ENCODE results near the gene TRIP12. TPM values are rescaled to one million over a fixed set of nuclear protein-coding genes. Genes with fewer than 3 reads are reported as not detected.
A peak's percentile ranks its signal among the peaks of the same experiment; 100 is the strongest.

TRIP12 gene
- total RNA-seq, 6 experiments from 2014 or later = 249 to 296 (median 265) TPM

DNA sequence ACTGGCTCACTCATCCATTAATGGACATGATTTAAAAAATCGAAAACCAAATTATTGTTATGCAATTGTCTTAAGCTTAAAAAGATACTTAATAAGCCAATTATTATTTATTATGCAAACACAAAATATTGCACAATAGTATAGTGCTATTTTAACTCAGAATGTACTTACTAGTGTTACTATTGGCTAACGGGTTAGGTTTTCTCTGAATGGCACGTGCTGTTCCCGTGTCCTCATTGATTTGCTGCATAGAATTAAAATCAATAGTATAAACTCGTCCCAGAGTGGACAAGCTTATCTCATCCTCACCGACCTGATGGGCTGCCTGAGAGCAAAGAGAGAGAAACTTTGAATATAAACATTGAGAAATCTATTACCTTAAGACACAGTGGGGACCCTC, 116.2 kb downstream of the TRIP12 start:
- no peak overlapping the region for H3K27ac Mint-ChIP-seq
- H3K27me3 Mint-ChIP-seq (ENCODE audit: insufficient read depth) = no peaks in the 10 kb centered on the region; the same call in 1 of the 2 replicates
- H3K4me1 Mint-ChIP-seq (ENCODE audit: low read depth) = peaks cover 7% of the 10 kb centered on the region; the same call in 1 of the 2 replicates
- TF ChIP-seq, protein P1, sequence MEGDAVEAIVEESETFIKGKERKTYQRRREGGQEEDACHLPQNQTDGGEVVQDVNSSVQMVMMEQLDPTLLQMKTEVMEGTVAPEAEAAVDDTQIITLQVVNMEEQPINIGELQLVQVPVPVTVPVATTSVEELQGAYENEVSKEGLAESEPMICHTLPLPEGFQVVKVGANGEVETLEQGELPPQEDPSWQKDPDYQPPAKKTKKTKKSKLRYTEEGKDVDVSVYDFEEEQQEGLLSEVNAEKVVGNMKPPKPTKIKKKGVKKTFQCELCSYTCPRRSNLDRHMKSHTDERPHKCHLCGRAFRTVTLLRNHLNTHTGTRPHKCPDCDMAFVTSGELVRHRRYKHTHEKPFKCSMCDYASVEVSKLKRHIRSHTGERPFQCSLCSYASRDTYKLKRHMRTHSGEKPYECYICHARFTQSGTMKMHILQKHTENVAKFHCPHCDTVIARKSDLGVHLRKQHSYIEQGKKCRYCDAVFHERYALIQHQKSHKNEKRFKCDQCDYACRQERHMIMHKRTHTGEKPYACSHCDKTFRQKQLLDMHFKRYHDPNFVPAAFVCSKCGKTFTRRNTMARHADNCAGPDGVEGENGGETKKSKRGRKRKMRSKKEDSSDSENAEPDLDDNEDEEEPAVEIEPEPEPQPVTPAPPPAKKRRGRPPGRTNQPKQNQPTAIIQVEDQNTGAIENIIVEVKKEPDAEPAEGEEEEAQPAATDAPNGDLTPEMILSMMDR (IDR thresholded peaks at IDR 0.05) = no peak
- H3K4me3 Mint-ChIP-seq = no peak overlapping the region
- peaks cover 24% of the 10 kb centered on the region for H3K36me3 Mint-ChIP-seq (ENCODE audit: low read depth)
- DNase-seq = no peak
- no peaks in the 10 kb centered on the region for H3K9me3 Mint-ChIP-seq

DNA sequence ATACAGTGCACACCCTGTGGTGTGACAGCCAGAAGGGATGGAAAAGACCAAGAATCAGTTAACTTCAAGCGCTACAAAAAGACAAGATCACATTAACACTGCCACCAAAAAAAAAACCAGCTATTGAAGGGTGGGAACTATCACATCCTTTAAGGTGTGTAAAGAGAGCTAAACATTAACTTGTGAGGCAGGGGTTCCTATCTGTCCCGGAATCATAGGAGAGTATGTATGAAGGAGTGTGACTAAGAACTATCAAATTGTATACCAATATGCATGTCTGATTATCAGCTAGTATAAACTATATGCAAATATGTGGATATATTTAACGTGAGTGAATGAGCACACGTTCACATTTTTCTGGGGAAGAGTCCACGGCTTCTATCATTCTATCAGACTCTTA, 119.0 kb downstream of the TRIP12 start:
- no peak overlapping the region for H3K4me3 Mint-ChIP-seq
- TF ChIP-seq, protein P1 (IDR thresholded peaks at IDR 0.05) = no peak
- no peak for DNase-seq
- H3K9me3 Mint-ChIP-seq = no peaks in the 10 kb centered on the region
- no peaks in the 10 kb centered on the region; the same call in 1 of the 2 replicates for H3K27me3 Mint-ChIP-seq (ENCODE audit: insufficient read depth)
- peaks cover 17% of the 10 kb centered on the region for H3K4me1 Mint-ChIP-seq (ENCODE audit: low read depth)
- peaks cover 27% of the 10 kb centered on the region for H3K36me3 Mint-ChIP-seq (ENCODE audit: low read depth)
- H3K27ac Mint-ChIP-seq = no peak overlapping the region

DNA sequence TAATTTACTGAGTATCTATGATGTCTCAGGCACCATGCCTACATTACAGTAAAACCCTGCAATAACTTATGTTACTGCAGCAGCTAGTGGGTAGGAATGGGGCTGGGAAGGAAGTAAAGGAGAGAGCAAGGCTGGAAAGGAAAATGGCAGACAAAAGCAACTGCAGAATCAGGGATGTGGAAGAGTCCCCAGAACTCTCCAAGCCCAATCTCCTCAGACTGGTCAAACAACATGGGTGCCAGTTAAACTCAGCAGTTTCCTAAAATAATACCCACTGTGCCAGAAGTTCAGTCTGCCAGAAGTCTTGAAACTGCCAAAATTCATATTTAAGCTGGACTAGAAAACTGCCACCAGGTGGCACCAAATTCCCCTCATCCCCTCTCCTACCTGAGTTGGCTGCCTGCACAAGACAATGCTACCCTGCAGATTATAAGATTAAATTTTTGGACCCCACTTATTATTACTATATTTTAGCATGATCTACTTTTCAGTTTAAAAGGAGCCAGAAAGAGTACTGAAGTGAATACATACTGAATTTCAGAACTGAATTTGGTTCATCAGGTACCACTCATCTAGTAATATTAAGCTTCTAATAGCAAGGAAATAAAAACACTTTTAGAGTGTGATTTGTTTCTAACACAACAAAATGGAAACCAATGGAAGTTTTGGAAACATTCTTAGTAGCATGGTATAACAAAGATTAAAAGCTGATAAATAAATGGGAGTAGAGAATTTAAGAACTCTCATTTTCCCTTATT, 120.6 kb downstream of the TRIP12 start:
- no peaks in the 10 kb centered on the region; the same call in 1 of the 2 replicates for H3K27me3 Mint-ChIP-seq (ENCODE audit: insufficient read depth)
- H3K4me3 Mint-ChIP-seq = no peak overlapping the region
- peak; percentile 22 for DNase-seq
- TF ChIP-seq, protein P1 (IDR thresholded peaks at IDR 0.05) = peak; percentile 88
- H3K27ac Mint-ChIP-seq = no peak overlapping the region
- H3K4me1 Mint-ChIP-seq (ENCODE audit: low read depth) = peaks cover 17% of the 10 kb centered on the region
- H3K9me3 Mint-ChIP-seq = no peaks in the 10 kb centered on the region
- H3K36me3 Mint-ChIP-seq (ENCODE audit: low read depth) = peaks cover 24% of the 10 kb centered on the region

DNA sequence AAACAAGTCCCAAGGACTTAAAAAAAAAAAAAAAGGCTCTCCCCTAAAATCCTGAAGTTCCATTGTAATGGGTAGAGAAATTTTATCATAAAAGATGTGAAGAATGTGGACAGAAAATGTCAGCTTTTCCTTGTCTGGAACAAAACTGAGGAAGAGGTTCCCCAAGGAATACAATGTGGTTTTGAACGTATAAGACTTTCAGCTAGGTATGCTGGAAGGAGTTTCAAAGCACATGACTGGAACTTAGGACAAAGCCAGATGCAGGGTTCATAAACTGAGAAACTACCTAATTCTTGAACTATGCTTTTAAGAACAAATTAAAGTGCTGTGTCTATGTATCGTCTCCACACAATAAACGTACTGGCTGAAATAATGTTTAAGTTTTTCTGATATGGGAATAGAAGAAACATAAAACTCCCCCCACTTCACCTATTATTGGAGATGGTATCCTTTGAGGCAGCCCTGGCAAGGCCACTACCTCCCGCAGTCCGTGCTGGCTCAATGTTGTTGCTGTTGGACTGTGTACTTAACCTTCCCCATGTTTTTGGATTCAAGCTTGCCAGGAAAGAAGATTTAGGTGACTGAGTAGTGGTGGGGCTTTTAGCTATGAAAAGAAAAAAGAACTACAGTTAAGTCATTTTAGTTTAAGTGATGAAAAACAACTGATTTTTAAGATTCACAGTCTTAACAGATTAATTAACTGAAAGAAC, 123.2 kb downstream of the TRIP12 start:
- H3K27me3 Mint-ChIP-seq (ENCODE audit: insufficient read depth) = no peaks in the 10 kb centered on the region; the same call in 1 of the 2 replicates
- peak overlapping the region; percentile 9; the same call in 1 of the 2 replicates for H3K27ac Mint-ChIP-seq
- no peak for DNase-seq
- H3K4me3 Mint-ChIP-seq = no peak overlapping the region
- H3K36me3 Mint-ChIP-seq (ENCODE audit: low read depth) = peaks cover 16% of the 10 kb centered on the region; the same call in 1 of the 2 replicates
- TF ChIP-seq, protein P1 (IDR thresholded peaks at IDR 0.05) = no peak
- H3K9me3 Mint-ChIP-seq = no peaks in the 10 kb centered on the region
- peaks cover 17% of the 10 kb centered on the region for H3K4me1 Mint-ChIP-seq (ENCODE audit: low read depth)

DNA sequence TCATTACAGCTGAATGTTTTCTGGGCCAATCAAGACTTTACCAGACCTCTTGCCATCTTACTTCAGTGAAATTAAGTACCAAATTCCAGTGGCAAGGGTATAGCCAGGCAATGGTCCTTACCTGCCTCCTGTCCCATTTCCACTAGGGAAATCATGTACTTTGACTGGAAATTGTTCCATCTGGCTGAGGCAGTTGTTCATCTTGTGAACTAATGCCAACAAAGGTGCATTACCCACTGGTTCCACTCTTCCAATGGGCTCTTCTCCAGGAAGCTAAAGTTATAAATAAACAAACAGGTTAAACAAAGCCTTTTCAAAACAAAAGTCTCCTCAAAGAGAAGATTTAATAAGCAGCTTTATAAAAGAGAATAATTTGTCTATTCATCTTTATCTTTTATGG, 126.8 kb downstream of the TRIP12 start:
- Mint-ChIP-seq H3K4me3 (no peak overlapping the region), H3K27me3 (ENCODE audit: insufficient read depth) (no peaks in the 10 kb centered on the region; the same call in 1 of the 2 replicates), H3K27ac (no peak overlapping the region), H3K9me3 (no peaks in the 10 kb centered on the region), H3K36me3 (ENCODE audit: low read depth) (peaks cover 37% of the 10 kb centered on the region), H3K4me1 (ENCODE audit: low read depth) (peaks cover 10% of the 10 kb centered on the region)
- TF ChIP-seq, protein P1 (IDR thresholded peaks at IDR 0.05) = no peak
- no peak for DNase-seq
